Osteocyte (in vitro differentiated cells): Measurements from ENCODE around the gene CNOT6. TPM values are rescaled to one million over a fixed set of nuclear protein-coding genes. Genes with fewer than 3 reads are reported as not detected.

Source experiments
- DNase-seq: peaks from one replicate; pipeline ENCODE4 v3.0.0; 2021; ENCODE audit warnings: mixed read lengths; ENCODE audit not compliant: unreplicated experiment; ENCODE audit errors: extremely low spot score
- H3K27ac Mint-ChIP-seq: one replicate; pipeline ENCODE4 v1.8.0; 2021; ENCODE audit warnings: mild to moderate bottlenecking, mixed read lengths; ENCODE audit not compliant: unreplicated experiment
- H3K27me3 Mint-ChIP-seq: one replicate; pipeline ENCODE4 v1.8.0; 2021; ENCODE audit warnings: mixed read lengths; ENCODE audit not compliant: unreplicated experiment
- H3K36me3 Mint-ChIP-seq: one replicate; pipeline ENCODE4 v1.8.0; 2021; ENCODE audit warnings: mixed read lengths; ENCODE audit not compliant: unreplicated experiment
- H3K4me1 Mint-ChIP-seq: one replicate; pipeline ENCODE4 v1.8.0; 2021; ENCODE audit warnings: mixed read lengths; ENCODE audit not compliant: unreplicated experiment
- H3K4me3 Mint-ChIP-seq: one replicate; pipeline ENCODE4 v1.8.0; 2021; ENCODE audit warnings: mild to moderate bottlenecking, moderate library complexity, mixed read lengths; ENCODE audit not compliant: unreplicated experiment
- H3K9me3 Mint-ChIP-seq: one replicate; pipeline ENCODE4 v1.8.0; 2021; ENCODE audit warnings: mixed read lengths; ENCODE audit not compliant: unreplicated experiment
- total RNA-seq: library from RNA; stranded (reverse); gene quantifications from 2 replicates; pipeline ENCODE4 v1.2.1, GENCODE V29; 2021
- TF ChIP-seq, protein P1 (sequence below): fragments of 200-600 bp; sonication (generic); IDR thresholded peaks from 2 replicates; pipeline ENCODE4 v1.5.0; 2021; ENCODE audit warnings: antibody characterized with exemption, mild to moderate bottlenecking, moderate library complexity

The CNOT6 gene
- total RNA-seq, 1 donor from 2014 or later = 33.5 TPM

DNA sequence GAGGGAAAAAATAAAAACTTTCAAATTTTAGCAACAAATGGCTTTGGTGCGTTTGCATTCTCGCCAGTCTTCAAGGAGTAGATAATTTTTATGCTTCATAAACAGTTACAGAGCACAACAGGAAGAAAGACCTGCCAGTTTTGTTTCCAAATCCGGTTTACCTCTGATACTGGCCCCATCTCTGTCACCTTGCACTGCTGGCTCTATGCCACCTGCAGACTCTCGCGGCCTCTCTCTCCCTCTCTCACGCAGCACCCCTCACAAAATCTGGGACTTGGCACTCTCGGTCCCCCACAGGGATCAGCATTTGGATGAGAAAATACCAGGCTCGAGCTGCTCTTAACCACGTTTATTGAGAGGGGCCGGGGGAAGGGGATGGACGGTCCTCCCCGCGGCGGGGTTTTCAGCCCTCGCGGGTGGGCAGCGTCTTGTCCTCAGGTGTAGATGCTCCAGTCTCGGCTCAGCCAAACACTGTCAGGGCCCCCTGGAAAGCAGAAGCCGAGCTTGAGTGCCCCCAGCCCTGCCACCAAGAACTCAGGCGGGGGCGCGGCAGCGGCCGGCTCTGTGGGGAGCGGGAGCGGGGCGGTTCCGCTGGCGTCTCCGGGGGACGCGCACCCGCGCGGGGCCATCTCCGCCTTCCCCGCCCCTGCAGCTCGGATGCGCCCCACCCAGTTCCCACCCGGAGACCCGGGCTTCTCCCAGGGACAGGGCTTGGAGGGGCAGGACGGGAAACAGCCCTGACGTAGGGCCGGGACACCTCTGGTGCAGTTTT lies 95.8 kb downstream of the CNOT6 start:
- H3K27ac Mint-ChIP-seq = no peak overlapping the region
- no peak for DNase-seq

DNA sequence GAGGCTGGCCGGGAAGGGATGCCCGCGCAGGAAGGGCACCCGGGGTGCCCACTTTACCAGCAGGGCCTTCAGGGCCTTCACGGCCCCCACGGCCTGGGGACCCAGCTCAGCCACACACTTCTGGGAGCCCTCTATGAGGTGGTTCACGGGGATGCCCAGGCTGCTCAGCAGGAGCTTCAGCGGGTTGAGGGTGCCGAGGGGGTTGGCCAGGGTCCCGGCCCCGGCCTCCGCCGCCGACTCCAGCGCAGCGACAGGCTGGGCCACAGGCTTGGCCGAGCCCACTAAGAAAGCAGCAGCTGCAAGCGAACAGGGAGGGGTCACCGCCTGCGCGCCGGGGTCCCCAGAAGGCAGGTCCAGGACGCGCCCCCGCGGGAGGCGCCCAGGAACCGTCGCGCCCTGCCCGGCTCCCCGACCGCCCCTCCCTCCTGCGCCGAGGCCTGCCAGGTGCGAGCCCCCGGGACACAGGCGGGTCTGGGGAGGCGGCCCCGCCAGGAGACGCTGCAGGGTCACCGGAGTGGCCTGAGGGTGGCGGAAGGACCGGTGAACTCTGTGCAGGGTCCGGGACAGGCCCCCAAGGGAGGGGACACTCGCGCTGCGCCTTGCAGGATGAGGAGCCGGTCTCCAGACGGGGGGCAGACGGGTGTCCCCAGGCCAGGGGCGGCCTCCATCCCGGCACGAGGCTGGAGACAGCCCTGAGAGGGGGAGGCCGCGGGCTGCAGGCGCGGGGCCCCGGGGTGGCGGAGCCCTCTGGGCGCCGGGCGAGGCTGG lies 96.5 kb downstream of the CNOT6 start:
- H3K4me1 Mint-ChIP-seq = no peaks in the 10 kb centered on the region
- H3K36me3 Mint-ChIP-seq = no peaks in the 10 kb centered on the region
- no peaks in the 10 kb centered on the region for H3K9me3 Mint-ChIP-seq
- H3K27me3 Mint-ChIP-seq = peaks cover 2% of the 10 kb centered on the region
- no peak overlapping the region for H3K4me3 Mint-ChIP-seq
- no peak overlapping the region for H3K27ac Mint-ChIP-seq
- TF ChIP-seq, protein P1, sequence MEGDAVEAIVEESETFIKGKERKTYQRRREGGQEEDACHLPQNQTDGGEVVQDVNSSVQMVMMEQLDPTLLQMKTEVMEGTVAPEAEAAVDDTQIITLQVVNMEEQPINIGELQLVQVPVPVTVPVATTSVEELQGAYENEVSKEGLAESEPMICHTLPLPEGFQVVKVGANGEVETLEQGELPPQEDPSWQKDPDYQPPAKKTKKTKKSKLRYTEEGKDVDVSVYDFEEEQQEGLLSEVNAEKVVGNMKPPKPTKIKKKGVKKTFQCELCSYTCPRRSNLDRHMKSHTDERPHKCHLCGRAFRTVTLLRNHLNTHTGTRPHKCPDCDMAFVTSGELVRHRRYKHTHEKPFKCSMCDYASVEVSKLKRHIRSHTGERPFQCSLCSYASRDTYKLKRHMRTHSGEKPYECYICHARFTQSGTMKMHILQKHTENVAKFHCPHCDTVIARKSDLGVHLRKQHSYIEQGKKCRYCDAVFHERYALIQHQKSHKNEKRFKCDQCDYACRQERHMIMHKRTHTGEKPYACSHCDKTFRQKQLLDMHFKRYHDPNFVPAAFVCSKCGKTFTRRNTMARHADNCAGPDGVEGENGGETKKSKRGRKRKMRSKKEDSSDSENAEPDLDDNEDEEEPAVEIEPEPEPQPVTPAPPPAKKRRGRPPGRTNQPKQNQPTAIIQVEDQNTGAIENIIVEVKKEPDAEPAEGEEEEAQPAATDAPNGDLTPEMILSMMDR = no peak
- DNase-seq = peak; percentile 84

More for the DNA sequence above, 95.8 kb downstream of the CNOT6 start:
- H3K4me1 Mint-ChIP-seq = no peaks in the 10 kb centered on the region
- peaks cover 2% of the 10 kb centered on the region for H3K9me3 Mint-ChIP-seq
- TF ChIP-seq, protein P1 = no peak
- no peak overlapping the region for H3K4me3 Mint-ChIP-seq
- peaks cover 2% of the 10 kb centered on the region for H3K27me3 Mint-ChIP-seq
- no peaks in the 10 kb centered on the region for H3K36me3 Mint-ChIP-seq

DNA sequence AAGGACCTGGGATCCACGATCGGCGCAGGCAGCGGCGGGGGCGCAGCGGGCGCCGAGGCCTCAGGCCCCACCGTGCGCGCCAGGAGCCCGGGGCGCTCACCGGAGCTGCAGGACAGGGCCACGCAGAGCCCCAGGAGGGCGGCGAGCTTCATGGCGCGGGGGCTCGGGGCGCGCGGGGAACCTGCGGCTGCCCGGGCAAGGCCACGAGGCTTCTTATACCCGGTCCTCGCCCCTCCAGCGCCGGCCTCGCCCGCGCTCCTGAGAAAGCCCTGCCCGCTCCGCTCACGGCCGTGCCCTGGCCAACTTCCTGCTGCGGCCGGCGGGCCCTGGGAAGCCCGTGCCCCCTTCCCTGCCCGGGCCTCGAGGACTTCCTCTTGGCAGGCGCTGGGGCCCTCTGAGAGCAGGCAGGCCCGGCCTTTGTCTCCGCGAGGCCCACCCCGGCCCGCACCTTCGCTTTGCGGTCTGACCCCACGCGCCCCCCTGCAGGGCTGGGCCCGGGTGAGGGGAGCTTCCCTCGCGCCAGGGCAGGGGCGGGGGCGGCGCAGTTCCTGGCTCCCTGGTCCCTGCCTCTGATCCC lies 97.2 kb downstream of the CNOT6 start, which contains the start of gene SCGB3A1:
Gene SCGB3A1, minus strand, starts transcription at position 189 of the 577 bp plus-strand sequence. Its CDS starts 37 bp downstream, at position 152.
- H3K27me3 Mint-ChIP-seq = peaks cover 2% of the 10 kb centered on the region
- peak within 1 kb of the TSS; percentile 10 for H3K4me3 Mint-ChIP-seq
- H3K9me3 Mint-ChIP-seq = no peaks in the 10 kb centered on the region
- H3K4me1 Mint-ChIP-seq = no peaks in the 10 kb centered on the region
- no peak within 1 kb of the TSS for H3K27ac Mint-ChIP-seq
- H3K36me3 Mint-ChIP-seq = no peaks in the 10 kb centered on the region
- TF ChIP-seq, protein P1 = no peak
- peak; percentile 85 for DNase-seq

DNA sequence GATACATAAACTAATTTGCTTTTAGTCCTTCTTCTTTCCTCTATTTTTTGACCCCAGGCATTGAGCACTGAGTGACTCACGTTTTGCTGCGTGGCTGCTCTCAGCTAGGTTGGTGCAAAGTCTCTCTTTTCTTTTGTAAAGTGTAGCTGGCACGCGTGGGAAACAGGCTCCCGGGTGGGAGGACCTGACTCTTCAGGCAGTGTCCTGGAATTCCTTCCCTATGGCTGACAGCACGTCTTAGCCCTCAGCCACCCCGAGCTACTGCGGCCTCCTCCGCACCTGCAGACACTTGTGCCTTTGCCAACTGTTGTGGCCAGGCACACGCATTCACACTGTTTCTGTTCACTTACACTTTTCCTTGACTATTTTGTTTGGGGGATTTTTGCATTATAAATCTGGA lies 98.0 kb downstream of the CNOT6 start:
- Mint-ChIP-seq H3K36me3 (no peaks in the 10 kb centered on the region), H3K9me3 (no peaks in the 10 kb centered on the region), H3K4me1 (no peaks in the 10 kb centered on the region), H3K27ac (no peak overlapping the region), H3K4me3 (peak overlapping the region; percentile 10), H3K27me3 (peaks cover 2% of the 10 kb centered on the region)
- TF ChIP-seq, protein P1 = no peak
- DNase-seq = peak; percentile 66
